NCI-H345 treated with DMSO at 0.1 percent for 48 hours (cell line): ENCODE data around the gene KCTD17.

Experiments
- DNase-seq: peaks from one replicate; lab custom pipeline; 2025; ENCODE audit not compliant: unreplicated experiment; lab: John Stamatoyannopoulos, UW

Gene KCTD17, protein sequence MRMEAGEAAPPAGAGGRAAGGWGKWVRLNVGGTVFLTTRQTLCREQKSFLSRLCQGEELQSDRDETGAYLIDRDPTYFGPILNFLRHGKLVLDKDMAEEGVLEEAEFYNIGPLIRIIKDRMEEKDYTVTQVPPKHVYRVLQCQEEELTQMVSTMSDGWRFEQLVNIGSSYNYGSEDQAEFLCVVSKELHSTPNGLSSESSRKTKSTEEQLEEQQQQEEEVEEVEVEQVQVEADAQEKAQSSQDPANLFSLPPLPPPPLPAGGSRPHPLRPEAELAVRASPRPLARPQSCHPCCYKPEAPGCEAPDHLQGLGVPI

GRCh38 chr22:37051391-37052385, at the start of gene KCTD17:
Gene KCTD17 (plus strand): TSS chr22:37051742. CDS start chr22:37051761, 19 bp downstream.
- DNase-seq, result no peak

DNA sequence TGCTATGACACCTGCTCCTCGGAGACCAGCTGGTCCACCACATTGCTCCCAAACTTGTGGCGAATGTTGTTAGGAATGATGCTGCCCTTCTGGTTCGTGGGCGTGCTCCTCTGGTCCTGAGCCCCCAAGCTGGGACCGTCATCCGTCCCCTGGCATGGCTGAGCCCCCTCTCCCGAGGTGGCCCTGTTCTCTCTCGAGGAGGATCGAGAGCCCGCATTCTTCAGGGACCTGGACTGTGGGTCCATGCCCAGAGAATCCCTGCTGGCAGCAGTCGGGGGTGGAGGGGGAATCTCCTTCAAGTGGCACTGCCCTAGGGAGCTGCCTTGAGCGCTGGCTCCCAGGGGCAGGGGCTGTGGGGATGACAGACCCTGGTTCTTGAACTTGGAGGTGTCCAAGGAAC, 49.7 kb upstream of the KCTD17 start:
- DNase-seq, result no peak

DNA sequence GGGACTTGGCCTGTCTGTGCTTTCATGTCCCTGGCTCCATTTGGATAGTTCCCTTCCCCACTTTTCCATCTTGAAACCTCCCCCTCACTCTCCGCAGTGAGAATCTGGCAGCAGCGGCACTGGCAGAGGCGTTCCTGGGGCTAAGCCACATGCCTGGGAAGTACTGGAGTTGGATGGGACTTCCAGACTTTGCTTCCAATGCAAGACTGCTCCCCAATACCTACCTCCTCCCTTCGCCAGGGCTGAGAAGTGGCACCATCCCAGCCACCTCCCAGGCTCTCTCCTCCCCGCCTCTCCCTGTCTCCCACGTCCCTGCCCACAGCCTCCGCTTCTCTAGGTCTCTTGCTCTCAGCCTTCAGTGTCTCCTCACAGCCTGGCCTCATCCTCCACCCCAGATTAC, 48.9 kb upstream of the KCTD17 start:
- DNase-seq, result no peak

DNA sequence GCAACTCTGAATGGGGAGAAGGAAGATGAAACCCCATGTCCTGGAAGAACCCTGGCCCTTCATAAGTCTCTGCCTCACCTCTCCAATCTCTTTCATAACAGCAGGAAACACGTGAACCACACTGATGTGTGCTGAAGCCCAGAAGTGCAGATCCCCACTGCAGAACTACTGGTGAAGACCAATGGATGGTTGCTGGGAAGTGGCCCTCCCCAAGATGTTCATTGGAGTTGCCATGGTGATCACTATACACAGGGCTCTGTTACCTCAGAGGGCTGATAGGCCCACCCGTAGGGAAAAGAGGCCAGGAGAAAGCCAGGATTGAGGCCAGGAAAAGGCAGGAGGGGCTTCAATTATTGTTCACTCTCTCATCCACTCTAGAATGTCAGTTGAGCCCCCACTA, 43.9 kb upstream of the KCTD17 start:
- no peak for DNase-seq

DNA sequence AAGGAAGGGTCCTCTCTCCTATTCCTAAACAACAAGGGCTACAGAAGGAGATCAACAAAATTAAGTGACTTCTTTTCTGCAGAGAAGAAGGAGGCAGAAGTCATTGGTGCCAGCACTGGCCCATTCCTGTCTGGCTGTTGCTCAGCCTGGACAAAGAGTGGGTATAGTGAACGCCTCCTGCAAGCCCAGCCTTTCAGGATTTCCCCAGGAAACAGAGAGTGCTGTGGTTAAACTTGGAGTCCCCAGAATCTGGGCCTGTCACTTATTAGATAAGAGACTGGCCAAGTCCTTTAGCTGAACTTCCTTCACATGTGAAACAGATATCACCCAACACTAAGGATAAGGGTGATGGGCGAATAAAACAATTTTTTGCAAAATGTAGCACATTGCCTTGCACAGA, 43.2 kb upstream of the KCTD17 start:
- no peak for DNase-seq

- no peak for DNase-seq
Measured at GRCh38 chr22:37009490-37009889, 42.1 kb upstream of the KCTD17 start.

DNA sequence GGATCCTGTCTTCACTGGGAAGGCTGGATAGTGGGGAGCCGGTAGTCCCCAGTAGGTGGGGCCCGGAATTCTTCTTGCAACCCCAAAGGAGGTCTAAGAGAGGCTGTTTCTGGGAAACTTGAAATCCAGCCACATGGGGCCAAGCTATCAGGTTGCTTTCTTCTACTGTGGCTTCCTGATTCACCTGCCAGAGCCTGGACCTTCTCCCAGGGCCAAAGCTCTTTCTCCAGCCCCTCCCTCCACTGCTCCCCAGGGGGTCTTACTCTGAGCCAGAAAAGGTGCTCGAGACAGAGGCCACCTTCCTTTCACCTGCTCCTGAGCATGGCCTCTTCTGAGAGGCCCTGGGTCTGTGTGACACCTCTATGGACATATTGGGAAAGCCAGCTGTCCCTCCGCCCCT, 41.4 kb upstream of the KCTD17 start:
- no peak for DNase-seq

- DNase-seq, result no peak
Measured at GRCh38 chr22:37010976-37011375, 40.6 kb upstream of the KCTD17 start.

GRCh38 chr22:37011472-37011871, 40.1 kb upstream of the KCTD17 start:
- no peak for DNase-seq

DNA sequence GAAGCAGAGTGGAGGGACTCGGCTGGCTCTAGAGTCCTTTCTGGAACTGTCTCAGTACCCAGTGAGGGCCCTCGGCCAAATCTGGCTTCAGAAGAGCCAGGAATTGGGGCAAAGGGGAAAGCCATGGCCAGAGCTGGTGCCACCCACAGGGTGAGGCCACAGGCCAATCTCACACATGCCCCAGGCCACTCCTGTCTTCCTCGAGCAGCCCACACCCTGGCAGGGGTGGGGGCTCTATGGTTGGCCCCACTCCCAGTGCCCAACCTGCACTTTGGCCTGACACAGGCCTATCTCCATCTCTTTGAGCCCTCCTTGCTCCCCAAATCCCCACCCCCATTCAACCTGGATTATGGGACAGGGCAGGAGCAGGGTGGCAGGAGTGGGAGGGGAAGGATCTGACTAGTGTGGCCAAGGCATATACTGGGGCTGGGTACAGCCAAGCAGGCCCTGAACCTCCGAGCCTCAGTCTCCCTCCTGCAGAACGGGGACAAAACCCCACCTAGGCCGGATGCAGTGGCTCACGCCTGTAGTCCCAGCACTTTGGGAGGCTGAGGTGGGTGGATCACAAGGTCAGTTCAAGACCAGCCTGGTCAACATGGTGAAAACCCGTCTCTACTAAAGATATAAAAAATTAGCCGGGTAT, 39.2 kb upstream of the KCTD17 start:
- no peak for DNase-seq

DNA sequence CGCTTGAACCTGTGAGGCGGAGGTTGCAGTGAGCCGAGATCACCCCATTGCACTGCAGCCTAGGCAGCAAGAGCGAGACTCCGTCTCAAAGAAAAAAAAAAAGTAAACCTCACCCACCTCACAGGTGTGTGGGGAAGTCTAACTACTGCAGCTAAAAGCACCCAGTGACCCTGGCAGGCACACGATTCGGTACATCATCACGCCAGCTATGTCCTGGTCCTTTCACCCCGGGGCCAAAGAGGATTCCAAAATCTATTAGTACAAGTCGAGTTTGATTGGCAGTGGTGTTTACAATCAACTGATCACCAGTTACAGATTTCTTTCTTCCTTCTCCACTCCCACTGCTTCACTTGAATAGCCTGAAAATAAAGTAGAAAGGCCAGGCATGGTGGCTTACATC, 38.6 kb upstream of the KCTD17 start:
- no peak for DNase-seq

- DNase-seq, result no peak
Measured at GRCh38 chr22:37014415-37014806, 37.1 kb upstream of the KCTD17 start.

- DNase-seq, result no peak
Measured at GRCh38 chr22:37014835-37015586, 36.5 kb upstream of the KCTD17 start.

- DNase-seq, result no peak
Measured at GRCh38 chr22:37015587-37015878, 36.0 kb upstream of the KCTD17 start.

- no peak for DNase-seq
Measured at GRCh38 chr22:37016134-37016910, 35.2 kb upstream of the KCTD17 start.

DNA sequence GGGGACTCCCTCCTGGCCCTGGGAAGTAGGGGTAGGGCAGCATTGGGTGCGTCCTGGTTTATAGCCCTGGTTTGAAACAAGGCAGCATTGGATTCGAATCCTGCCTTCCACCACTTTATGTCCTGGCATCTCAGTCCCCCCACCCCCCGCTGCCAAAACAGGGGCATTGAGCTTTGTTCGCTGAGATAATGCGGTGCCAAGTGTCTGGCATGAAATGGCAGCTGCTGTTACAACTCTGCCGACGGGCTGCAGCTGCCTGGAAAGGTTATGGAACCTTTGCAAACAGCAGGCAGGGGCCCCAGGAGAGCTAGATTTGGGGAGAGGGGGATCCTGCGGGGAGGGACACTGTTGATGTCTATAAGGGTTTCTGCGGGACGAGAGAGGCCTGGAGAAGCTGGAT, 34.2 kb upstream of the KCTD17 start:
- no peak for DNase-seq

DNA sequence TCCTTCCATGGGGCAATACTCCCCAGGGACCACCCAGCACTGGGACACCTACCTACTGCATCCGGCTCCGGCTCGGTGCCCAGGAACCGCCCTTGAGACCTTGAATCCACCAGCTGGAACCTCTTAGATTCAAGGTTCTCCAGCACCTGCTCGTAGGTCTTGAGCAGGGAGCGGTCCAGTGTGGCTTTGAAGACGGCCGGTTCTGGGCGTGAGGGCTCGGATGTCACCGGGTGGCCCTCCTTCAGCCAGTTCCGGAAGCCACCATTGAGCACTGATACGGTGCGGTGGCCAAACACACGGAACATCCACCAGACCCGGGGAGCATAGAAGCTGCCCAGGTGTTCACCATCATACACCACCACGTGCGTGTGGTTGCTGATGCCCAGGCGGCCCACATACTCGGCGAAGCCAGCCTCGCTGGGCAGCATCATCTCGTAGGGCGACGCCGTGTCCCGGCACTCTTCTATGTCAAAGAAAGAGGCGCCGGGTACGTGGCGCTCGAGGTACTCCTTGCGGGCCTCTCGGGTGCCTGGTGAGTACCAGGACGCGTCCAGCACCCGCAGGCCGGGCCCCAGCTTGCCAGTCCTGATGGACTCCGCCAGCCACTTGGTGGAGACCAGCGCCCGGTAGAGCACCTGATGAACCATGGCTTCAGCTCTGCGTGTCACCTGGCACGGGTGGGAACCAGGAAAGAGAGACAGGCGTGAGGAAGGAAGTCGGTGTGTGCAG, 33.3 kb upstream of the KCTD17 start:
- no peak for DNase-seq

DNA sequence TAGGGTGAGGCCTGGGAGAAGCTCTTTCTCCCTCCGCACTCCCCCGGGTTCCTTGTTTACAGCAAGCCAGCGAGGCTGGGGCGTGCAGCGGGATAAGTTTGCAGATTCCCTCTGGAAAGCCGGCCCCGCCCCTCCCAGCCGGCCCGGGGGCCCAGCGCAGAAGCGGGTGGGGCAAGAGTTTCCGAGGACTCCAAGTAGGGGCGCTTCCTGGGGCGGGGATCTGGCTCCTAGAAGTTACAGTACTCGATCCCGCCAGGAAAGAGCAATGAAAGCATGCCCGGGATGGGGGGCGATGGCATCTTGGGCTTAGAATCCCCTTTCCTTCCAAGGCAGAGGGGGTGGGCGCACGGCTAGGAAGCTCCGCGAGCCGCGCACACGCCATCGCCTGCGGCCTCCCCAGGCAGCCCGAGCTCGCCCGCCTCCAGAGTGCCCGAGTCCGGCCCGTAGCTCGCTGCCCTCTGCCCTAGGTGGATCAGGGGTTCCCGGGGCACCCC, 32.7 kb upstream of the KCTD17 start:
- no peak for DNase-seq
